ENCODE results near the gene RIPOR1. TPM values are rescaled to one million over a fixed set of nuclear protein-coding genes. Genes with fewer than 3 reads are reported as not detected.

The RIPOR1 gene
- polyA plus RNA-seq, 1 of the 3 experiments (the other 2 are of a cell fraction) = 24.7 TPM

DNA sequence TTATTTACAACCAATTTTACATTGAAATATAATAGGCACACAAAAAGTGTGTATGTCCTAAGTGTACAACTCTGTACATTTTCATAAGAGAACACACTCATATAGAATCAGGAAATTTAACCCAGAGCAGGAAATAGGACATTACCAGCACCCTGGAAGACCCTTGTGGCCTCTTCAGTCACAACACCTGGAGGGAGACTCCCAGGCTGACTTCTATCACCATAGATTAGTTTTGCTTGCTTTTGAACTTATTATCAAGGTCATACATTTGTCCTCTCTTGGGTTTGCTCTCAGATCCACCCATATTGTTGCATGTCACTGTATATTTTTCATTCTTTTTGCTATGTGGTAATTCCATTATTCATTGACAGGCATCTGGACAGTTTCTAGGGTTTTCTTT lies 5.8 kb downstream of the RIPOR1 start (continued):
- TF ChIP-seq, protein P1, sequence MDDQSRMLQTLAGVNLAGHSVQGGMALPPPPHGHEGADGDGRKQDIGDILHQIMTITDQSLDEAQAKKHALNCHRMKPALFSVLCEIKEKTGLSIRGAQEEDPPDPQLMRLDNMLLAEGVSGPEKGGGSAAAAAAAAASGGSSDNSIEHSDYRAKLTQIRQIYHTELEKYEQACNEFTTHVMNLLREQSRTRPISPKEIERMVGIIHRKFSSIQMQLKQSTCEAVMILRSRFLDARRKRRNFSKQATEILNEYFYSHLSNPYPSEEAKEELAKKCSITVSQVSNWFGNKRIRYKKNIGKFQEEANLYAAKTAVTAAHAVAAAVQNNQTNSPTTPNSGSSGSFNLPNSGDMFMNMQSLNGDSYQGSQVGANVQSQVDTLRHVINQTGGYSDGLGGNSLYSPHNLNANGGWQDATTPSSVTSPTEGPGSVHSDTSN (IDR thresholded peaks at IDR 0.05) = no peak

DNA sequence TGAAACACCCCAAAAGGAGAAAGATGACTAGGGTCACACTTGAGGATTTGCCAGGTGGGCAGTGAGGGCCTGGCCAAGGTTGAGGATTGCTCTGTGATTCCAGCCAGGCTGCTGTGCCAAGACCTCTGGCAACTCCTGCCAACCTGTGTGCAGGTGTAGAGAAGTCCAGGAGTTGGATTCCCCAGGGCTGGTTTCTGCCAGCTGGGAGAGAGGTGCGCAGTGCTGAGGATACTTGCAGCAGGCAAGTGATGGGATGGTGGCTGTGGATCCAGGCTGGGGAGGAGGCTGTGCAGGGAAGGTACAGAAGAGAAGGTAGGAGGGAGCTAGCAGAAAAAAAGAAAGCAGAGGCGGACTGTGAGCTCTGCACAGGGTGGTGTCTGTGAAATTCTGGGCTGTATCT lies 6.6 kb downstream of the RIPOR1 start:
- no peak for TF ChIP-seq FOXJ3 (CRISPR knock-in tag; IDR thresholded peaks at IDR 0.05)
- no peak for TF ChIP-seq SIN3A (IDR thresholded peaks at IDR 0.05; ENCODE audit: borderline replicate concordance, low read depth, low read length)
- TF ChIP-seq, protein P2, sequence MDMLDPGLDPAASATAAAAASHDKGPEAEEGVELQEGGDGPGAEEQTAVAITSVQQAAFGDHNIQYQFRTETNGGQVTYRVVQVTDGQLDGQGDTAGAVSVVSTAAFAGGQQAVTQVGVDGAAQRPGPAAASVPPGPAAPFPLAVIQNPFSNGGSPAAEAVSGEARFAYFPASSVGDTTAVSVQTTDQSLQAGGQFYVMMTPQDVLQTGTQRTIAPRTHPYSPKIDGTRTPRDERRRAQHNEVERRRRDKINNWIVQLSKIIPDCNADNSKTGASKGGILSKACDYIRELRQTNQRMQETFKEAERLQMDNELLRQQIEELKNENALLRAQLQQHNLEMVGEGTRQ (IDR thresholded peaks at IDR 0.05; ENCODE audit: borderline replicate concordance, low read depth, low read length) = no peak
- TF ChIP-seq FOSL2 (IDR thresholded peaks at IDR 0.05; ENCODE audit: borderline replicate concordance, low read depth) = no peak
- TF ChIP-seq MEF2A (IDR thresholded peaks at IDR 0.05; ENCODE audit: borderline replicate concordance, low read depth) = no peak
- TF ChIP-seq TCF12 (IDR thresholded peaks at IDR 0.05) = no peak
- WGBS (ENCODE audit: low lambda C conversion rate) = 94% methylated on average over 2 of the region's 2 CpGs
- H4K20me1 ChIP-seq (ENCODE audit: insufficient read depth) = peaks cover 95% of the 10 kb centered on the region
- ChIA-PET POLR2A (no interaction called here), CTCF (interaction anchor here (0.7 to 5.5 kb wide), 5 partner anchors 9 to 110 kb away, joined by 3 to 72 read pairs (median 25); partner anchors contain the start of gene CARMIL2)
- H3K27me3 ChIP-seq (ENCODE audit: insufficient read depth) = no peaks in the 10 kb centered on the region
- peaks cover 12% of the 10 kb centered on the region for H3F3A ChIP-seq (replicated peaks; ENCODE audit: insufficient read depth)
- H3K79me2 ChIP-seq (ENCODE audit: insufficient read depth) = peaks cover 92% of the 10 kb centered on the region
- no peak for DNase-seq
- H3K4me2 ChIP-seq = no peak overlapping the region
- H3K27ac ChIP-seq (ENCODE audit: low read depth in 2 of 2, low read length in 1 of 2) = no peak overlapping the region
- no peak overlapping the region for H3K9ac ChIP-seq
- H3K36me3 ChIP-seq (replicated peaks in 1 of 2; ENCODE audit: control insufficient read depth in 1 of 2, insufficient read depth in 2 of 2, low read length in 1 of 2) = peaks cover 6 to 8% of the 10 kb centered on the region in 2 experiments
- H3K9me3 ChIP-seq = no peaks in the 10 kb centered on the region
- H2AFZ ChIP-seq (ENCODE audit: low read depth) = no peak overlapping the region
- H3K4me1 ChIP-seq (ENCODE audit: control insufficient read depth in 1 of 2, insufficient read depth in 2 of 2, low read depth in 1 of 2, low read length in 1 of 2) = peaks cover 9 to 18% of the 10 kb centered on the region in 2 experiments; a peak in 2 of 4 replicates
- H3K4me3 ChIP-seq (ENCODE audit: low read depth in 2 of 2, low read length in 1 of 2) = no peak overlapping the region
- no peaks in the 10 kb centered on the region for H3K9me2 ChIP-seq

DNA sequence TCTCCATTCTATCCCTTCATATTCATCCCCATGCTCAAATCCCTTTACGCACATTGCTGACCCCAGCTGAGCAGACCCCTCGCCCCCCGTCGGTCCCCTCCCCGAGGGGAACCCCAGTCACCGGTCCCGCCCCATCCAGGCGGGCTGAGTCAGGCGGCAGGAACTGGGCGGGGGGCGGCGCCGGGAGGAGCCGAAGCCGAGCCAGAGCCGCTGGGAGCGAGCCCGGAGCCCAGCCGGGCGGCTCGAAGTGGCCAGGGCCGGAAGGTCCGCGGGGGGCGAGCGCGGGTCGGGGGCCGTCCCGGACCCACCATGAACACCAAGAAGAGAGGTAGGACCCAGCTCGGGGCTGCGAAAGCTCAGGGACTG lies 8.6 kb downstream of the RIPOR1 start:
- TF ChIP-seq YY1 (IDR thresholded peaks at IDR 0.05; ENCODE audit: low read depth) = no peak
- no peak for TF ChIP-seq MEF2A (IDR thresholded peaks at IDR 0.05; ENCODE audit: borderline replicate concordance, low read depth)
- no peak for TF ChIP-seq EZH2phosphoT487 (IDR thresholded peaks at IDR 0.05; ENCODE audit: borderline replicate concordance, low read depth)
- no peak for TF ChIP-seq TAF1 (IDR thresholded peaks at IDR 0.05; ENCODE audit: borderline replicate concordance, low read depth, low read length)
- TF ChIP-seq FOXM1 (IDR thresholded peaks at IDR 0.05; ENCODE audit: low read depth) = no peak
- TF ChIP-seq NRF1 (IDR thresholded peaks at IDR 0.05; ENCODE audit: low read depth, low read length) = no peak
- no peak for TF ChIP-seq GATA2 (CRISPR knock-in tag; IDR thresholded peaks at IDR 0.05)
- no peak for TF ChIP-seq JUND (IDR thresholded peaks at IDR 0.05)
- TF ChIP-seq TEAD4 (IDR thresholded peaks at IDR 0.05; ENCODE audit: borderline replicate concordance, insufficient read depth) = no peak
- TF ChIP-seq RXRA (IDR thresholded peaks at IDR 0.05; ENCODE audit: borderline replicate concordance, low read depth) = no peak
- H3K27ac ChIP-seq (ENCODE audit: low read depth in 2 of 2, low read length in 1 of 2) = peak overlapping the region in 1 of 2 experiments; percentile 47; a peak in 2 of 4 replicates
- no peaks in the 10 kb centered on the region for H3K9me2 ChIP-seq
- POLR2A ChIA-PET = interaction anchor here (1.2 to 1.8 kb wide), 2 partner anchors 9 to 11 kb away, joined by 3 to 5 read pairs; partner anchors contain the start of gene RIPOR1
- WGBS (ENCODE audit: low lambda C conversion rate) = 20% methylated on average over 23 of the region's 32 CpGs
- H4K20me1 ChIP-seq (ENCODE audit: insufficient read depth) = peaks cover 87% of the 10 kb centered on the region
- peak overlapping the region; percentile 98 for H3K4me2 ChIP-seq
- H3K36me3 ChIP-seq (replicated peaks in 1 of 2; ENCODE audit: control insufficient read depth in 1 of 2, insufficient read depth in 2 of 2, low read length in 1 of 2) = peaks cover 24 to 26% of the 10 kb centered on the region in 2 experiments
- H3K4me1 ChIP-seq (ENCODE audit: control insufficient read depth in 1 of 2, insufficient read depth in 2 of 2, low read depth in 1 of 2, low read length in 1 of 2) = peaks cover 0 to 9% of the 10 kb centered on the region in 2 experiments; a peak in 1 of 4 replicates
- H3K79me2 ChIP-seq (ENCODE audit: insufficient read depth) = peaks cover 80% of the 10 kb centered on the region
- H2AFZ ChIP-seq (ENCODE audit: low read depth) = no peak overlapping the region
- peak overlapping the region; percentile 52 to 71 for H3K4me3 ChIP-seq (ENCODE audit: low read depth in 2 of 2, low read length in 1 of 2)
- CTCF ChIA-PET = interaction anchor here (0.7 to 5.5 kb wide), 11 partner anchors 9 to 108 kb away, joined by 3 to 72 read pairs (median 4); partner anchors contain the start of gene CARMIL2
- no peaks in the 10 kb centered on the region for H3K27me3 ChIP-seq (ENCODE audit: insufficient read depth)
- peak; percentile 85 for DNase-seq
- H3K9me3 ChIP-seq = no peaks in the 10 kb centered on the region
- H3K9ac ChIP-seq = peak overlapping the region; percentile 80
- peaks cover 12% of the 10 kb centered on the region for H3F3A ChIP-seq (replicated peaks; ENCODE audit: insufficient read depth)

Data from SK-N-SH (cell line).